Measurements from ENCODE around the gene MYO1B.

Gene MYO1B

GRCh38 chr2:191462370-191462769 is 217.2 kb downstream of the MYO1B start:
- DNase-seq (ENCODE audit: low spot score) = no peak

- DNase-seq (ENCODE audit: low spot score) = no peak
These were observed 218.6 kb downstream of the MYO1B start for GRCh38 chr2:191463790-191464189.

DNA sequence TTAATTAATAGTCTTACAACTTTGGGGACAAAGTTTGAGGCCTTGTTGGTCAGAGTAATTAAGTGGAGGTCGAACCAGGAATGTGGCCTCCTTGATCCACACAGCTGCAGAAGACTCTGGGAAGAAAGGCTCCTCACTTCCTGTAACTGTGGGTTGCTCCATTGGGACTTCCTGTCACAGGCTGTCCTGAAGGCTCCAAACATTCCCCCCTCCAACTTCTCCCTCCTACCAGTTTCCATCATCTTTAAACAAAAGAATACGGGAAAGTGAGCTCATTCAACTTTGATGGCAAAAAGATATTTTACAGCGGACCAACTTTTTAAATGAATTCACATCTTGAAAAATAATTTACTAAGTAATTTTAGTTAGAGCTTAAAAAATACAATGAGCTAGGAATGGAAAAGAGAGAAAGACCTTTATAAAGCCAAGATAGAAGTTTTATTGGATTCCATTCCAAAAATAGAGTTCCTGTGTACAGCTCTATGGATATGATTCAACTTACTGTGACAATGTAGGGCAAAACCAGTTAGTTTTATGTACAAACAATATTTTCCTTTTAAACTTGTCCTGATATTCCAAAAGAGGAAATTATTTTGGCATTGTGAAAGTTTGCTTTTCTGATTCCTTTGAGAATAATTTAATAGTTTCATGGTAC is 220.7 kb downstream of the MYO1B start:
- DNase-seq (ENCODE audit: low spot score) = no peak

- DNase-seq (ENCODE audit: low spot score) = no peak
These were observed 221.9 kb downstream of the MYO1B start for GRCh38 chr2:191467113-191467512.

- DNase-seq (ENCODE audit: low spot score) = no peak
These were observed 225.1 kb downstream of the MYO1B start for GRCh38 chr2:191470306-191470705.

DNA sequence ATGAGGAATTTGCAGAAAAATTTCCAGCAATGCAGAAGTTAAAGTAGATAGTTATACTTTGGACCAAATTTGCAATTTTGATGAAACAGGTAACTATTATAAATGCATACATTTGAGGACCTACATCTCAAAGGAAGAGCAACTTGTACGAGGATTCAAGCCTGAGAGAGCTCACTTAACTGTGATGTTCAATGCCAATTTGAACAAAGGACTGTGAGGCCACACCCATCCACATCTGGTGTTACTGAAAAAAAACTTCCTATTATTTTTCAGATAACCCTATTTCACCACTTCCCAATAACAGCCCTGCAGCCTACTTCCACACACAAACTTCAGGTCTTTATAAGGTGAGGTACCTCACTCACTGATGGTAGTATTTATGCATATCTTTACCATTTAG is 229.3 kb downstream of the MYO1B start:
- DNase-seq (ENCODE audit: low spot score) = no peak
